Gastrocnemius medialis (tissue), 4 donors: ENCODE measurements around the gene PTPN21.

Experiments
- POLR2A ChIP-seq, 2 donors: fragments of 450-650 bp; IDR thresholded peaks; one replicate each; pipeline ENCODE4 v1.6.1; 2017; ENCODE audit warnings: antibody characterized with exemption in 2 of 2, mild to moderate bottlenecking in 2 of 2, moderate library complexity in 2 of 2
- TF ChIP-seq, protein P1 (sequence below), 5 experiments: fragments of 450-650 bp in 3 of 5; fragments of 200-600 bp in 2 of 5; sonication (generic) in 2 of 5; IDR thresholded peaks in 4 of 5; conservative IDR thresholded peaks in 1 of 5; 1 replicate in 4 of 5; 2 replicates in 1 of 5; pipeline ENCODE4 v1.5.1; 2016 to 2019; ENCODE audit warnings: antibody characterized with exemption in 5 of 5, mild to moderate bottlenecking in 3 of 5, moderate library complexity in 3 of 5

DNA sequence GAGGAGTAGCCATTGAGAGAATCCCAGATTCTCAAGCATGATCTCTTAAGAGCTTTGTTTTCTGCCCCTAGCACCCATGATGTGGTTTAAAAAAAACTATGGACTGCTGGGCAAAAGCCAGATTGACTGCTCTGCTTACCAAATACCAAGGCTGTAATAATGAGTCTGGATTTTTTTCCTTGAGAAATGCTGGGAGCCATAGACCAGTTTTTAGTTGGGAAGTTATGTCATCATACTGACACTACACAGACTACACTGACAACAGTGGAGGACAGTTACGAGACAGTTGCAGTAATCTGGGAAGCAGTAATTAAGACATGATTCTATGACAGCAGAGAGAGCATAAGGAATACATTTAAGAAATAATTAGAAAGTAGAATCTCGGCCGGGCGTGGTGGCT is 133.5 kb downstream of the PTPN21 start:
- TF ChIP-seq POLR2A (IDR thresholded peaks at IDR 0.05): no peak
- TF ChIP-seq, protein P1, sequence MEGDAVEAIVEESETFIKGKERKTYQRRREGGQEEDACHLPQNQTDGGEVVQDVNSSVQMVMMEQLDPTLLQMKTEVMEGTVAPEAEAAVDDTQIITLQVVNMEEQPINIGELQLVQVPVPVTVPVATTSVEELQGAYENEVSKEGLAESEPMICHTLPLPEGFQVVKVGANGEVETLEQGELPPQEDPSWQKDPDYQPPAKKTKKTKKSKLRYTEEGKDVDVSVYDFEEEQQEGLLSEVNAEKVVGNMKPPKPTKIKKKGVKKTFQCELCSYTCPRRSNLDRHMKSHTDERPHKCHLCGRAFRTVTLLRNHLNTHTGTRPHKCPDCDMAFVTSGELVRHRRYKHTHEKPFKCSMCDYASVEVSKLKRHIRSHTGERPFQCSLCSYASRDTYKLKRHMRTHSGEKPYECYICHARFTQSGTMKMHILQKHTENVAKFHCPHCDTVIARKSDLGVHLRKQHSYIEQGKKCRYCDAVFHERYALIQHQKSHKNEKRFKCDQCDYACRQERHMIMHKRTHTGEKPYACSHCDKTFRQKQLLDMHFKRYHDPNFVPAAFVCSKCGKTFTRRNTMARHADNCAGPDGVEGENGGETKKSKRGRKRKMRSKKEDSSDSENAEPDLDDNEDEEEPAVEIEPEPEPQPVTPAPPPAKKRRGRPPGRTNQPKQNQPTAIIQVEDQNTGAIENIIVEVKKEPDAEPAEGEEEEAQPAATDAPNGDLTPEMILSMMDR (IDR thresholded peaks at IDR 0.05 in 4 of 5, conservative IDR thresholded peaks at IDR 0.05 in 1 of 5): no peak
